HEK293 (cell line): Measurements from ENCODE around the gene SFTPD.

Experiments
- ZNF140 ChIP-seq: fragments of 450-650 bp; formaldehyde crosslinking; IDR thresholded peaks from 2 replicates; pipeline ENCODE4 v1.5.1; 2016; ENCODE audit warnings: missing biosample characterization, missing genetic modification characterization
- ZNF174 ChIP-seq: fragments of 450-650 bp; formaldehyde crosslinking; IDR thresholded peaks from 2 replicates; pipeline ENCODE4 v1.5.0; 2017; ENCODE audit warnings: missing biosample characterization, mild to moderate bottlenecking, missing genetic modification characterization
- ZNF184 ChIP-seq: fragments of 450-650 bp; IDR thresholded peaks from 2 replicates; pipeline ENCODE4 v1.5.1; 2018; ENCODE audit warnings: missing biosample characterization, mild to moderate bottlenecking, missing genetic modification characterization
- ZNF558 ChIP-seq: fragments of 450-650 bp; formaldehyde crosslinking; IDR thresholded peaks from 2 replicates; pipeline ENCODE4 v1.5.1; 2016; ENCODE audit warnings: missing biosample characterization, missing genetic modification characterization
- TF ChIP-seq, protein P1 (sequence below): fragments of 450-650 bp; formaldehyde crosslinking; IDR thresholded peaks from 2 replicates; pipeline ENCODE4 v1.5.1; 2016; ENCODE audit warnings: missing biosample characterization, missing genetic modification characterization
- TF ChIP-seq, protein P2 (sequence below): fragments of 450-650 bp; formaldehyde crosslinking; IDR thresholded peaks from 2 replicates; pipeline ENCODE4 v1.5.1; 2016; ENCODE audit warnings: missing biosample characterization, missing genetic modification characterization

DNA sequence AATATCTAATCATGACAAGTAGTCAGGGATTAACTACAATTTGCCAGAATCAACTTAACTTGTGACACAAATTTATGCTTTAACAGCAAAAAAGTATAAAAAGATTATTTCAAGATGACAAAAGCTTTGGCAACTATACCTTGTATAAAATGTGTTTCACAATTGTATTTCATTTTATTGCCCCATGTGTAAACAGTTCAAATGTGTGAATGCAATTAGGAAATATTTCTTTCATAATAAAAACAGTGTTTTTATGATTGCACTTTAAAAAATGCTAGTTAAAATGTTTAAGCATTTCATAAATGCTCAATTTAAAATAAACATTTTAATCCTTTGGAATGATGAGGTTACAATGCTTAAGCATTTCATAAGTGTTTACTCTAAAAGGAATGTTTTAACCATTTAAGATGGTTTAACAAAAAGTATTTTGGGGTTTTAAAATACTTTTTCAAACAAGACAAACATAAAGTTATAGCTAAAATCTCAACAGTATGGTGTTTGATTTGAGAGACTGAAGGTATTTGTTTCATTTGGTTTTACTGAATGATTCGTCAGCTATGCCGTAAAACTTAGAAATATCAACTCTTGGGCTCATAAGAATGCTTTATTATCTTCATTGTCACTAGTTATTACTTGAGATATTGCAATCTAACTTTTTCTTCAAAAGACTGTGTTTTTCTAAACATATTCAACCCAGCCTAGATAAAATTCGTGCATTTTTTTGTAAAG, 50.1 kb downstream of the SFTPD start:
- TF ChIP-seq, protein P1, sequence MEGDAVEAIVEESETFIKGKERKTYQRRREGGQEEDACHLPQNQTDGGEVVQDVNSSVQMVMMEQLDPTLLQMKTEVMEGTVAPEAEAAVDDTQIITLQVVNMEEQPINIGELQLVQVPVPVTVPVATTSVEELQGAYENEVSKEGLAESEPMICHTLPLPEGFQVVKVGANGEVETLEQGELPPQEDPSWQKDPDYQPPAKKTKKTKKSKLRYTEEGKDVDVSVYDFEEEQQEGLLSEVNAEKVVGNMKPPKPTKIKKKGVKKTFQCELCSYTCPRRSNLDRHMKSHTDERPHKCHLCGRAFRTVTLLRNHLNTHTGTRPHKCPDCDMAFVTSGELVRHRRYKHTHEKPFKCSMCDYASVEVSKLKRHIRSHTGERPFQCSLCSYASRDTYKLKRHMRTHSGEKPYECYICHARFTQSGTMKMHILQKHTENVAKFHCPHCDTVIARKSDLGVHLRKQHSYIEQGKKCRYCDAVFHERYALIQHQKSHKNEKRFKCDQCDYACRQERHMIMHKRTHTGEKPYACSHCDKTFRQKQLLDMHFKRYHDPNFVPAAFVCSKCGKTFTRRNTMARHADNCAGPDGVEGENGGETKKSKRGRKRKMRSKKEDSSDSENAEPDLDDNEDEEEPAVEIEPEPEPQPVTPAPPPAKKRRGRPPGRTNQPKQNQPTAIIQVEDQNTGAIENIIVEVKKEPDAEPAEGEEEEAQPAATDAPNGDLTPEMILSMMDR (tag by site-specific recombination): no peak
- TF ChIP-seq ZNF140 (tag by site-specific recombination) (no peak), ZNF184 (no peak), ZNF558 (no peak), ZNF174 (tag by site-specific recombination) (no peak)
- TF ChIP-seq, protein P2, sequence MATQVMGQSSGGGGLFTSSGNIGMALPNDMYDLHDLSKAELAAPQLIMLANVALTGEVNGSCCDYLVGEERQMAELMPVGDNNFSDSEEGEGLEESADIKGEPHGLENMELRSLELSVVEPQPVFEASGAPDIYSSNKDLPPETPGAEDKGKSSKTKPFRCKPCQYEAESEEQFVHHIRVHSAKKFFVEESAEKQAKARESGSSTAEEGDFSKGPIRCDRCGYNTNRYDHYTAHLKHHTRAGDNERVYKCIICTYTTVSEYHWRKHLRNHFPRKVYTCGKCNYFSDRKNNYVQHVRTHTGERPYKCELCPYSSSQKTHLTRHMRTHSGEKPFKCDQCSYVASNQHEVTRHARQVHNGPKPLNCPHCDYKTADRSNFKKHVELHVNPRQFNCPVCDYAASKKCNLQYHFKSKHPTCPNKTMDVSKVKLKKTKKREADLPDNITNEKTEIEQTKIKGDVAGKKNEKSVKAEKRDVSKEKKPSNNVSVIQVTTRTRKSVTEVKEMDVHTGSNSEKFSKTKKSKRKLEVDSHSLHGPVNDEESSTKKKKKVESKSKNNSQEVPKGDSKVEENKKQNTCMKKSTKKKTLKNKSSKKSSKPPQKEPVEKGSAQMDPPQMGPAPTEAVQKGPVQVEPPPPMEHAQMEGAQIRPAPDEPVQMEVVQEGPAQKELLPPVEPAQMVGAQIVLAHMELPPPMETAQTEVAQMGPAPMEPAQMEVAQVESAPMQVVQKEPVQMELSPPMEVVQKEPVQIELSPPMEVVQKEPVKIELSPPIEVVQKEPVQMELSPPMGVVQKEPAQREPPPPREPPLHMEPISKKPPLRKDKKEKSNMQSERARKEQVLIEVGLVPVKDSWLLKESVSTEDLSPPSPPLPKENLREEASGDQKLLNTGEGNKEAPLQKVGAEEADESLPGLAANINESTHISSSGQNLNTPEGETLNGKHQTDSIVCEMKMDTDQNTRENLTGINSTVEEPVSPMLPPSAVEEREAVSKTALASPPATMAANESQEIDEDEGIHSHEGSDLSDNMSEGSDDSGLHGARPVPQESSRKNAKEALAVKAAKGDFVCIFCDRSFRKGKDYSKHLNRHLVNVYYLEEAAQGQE (tag by site-specific recombination): no peak
